ENCODE results near the gene RPS10. TPM values are rescaled to one million over a fixed set of nuclear protein-coding genes. Genes with fewer than 3 reads are reported as not detected.
"Not testable (repeated sequence)": the region's sequence is repeated elsewhere in the genome, so short reads cannot be mapped to it uniquely, and the experiment has no call there.

The RPS10 gene
- total RNA-seq, 1 donor from 2014 or later = 2,903 TPM

DNA sequence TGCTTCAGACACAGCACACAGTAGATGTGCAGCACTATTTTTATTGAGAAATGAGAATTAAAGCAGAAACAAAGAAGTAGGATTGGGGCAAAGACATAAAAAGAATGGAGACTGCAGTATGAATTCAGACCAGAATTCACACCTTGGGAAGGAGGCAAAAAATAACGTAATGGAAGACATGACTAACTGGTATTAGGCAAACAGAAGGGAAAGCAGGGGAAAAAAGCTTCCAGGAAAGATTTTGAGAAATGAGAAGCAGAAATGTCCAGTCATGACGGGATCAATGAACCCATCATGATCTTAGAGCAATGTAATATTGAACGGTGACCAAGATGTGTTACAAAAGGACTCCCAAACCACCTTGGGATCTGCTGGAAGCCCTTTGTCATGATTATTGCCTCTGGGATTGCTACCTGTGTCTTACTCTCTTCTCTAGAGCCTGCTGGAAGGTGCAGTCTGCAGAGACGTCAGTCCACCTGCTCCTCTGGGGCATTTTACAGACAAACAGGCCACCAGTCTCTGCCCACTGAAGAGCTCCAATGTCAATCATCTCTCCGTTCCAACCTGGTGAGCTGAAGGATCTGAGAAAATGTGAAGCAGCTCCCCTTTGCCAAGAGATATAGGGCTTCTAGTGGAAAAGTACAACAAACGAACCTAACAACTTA lies 42.1 kb downstream of the RPS10 start:
- DNase-seq (no peak), ATAC-seq (ENCODE audit: low read depth) (no peak)
- Mint-ChIP-seq H3K27me3 (no peaks in the 10 kb centered on the region), H3K36me3 (ENCODE audit: low read depth) (peaks cover 7% of the 10 kb centered on the region), H3K4me3 (no peak overlapping the region), H3K9me3 (no peaks in the 10 kb centered on the region), H3K27ac (peak overlapping the region; percentile 65), H3K4me1 (peaks cover 54% of the 10 kb centered on the region)
- intact Hi-C loops (cut with micrococcal nuclease) = no loop called here
- TF ChIP-seq, protein P1, sequence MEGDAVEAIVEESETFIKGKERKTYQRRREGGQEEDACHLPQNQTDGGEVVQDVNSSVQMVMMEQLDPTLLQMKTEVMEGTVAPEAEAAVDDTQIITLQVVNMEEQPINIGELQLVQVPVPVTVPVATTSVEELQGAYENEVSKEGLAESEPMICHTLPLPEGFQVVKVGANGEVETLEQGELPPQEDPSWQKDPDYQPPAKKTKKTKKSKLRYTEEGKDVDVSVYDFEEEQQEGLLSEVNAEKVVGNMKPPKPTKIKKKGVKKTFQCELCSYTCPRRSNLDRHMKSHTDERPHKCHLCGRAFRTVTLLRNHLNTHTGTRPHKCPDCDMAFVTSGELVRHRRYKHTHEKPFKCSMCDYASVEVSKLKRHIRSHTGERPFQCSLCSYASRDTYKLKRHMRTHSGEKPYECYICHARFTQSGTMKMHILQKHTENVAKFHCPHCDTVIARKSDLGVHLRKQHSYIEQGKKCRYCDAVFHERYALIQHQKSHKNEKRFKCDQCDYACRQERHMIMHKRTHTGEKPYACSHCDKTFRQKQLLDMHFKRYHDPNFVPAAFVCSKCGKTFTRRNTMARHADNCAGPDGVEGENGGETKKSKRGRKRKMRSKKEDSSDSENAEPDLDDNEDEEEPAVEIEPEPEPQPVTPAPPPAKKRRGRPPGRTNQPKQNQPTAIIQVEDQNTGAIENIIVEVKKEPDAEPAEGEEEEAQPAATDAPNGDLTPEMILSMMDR (IDR thresholded peaks at IDR 0.05) = no peak
- CTCF ChIA-PET = interaction anchor here (1.7 kb wide), 1 partner anchor 31 kb away, joined by 7 read pairs; no protein-coding TSS in a partner anchor
- POLR2A ChIA-PET = interaction anchor here (1.1 to 1.3 kb wide), 2 partner anchors 134 to 147 kb away, joined by 3 read pairs; partner anchors contain the start of gene HMGA1

DNA sequence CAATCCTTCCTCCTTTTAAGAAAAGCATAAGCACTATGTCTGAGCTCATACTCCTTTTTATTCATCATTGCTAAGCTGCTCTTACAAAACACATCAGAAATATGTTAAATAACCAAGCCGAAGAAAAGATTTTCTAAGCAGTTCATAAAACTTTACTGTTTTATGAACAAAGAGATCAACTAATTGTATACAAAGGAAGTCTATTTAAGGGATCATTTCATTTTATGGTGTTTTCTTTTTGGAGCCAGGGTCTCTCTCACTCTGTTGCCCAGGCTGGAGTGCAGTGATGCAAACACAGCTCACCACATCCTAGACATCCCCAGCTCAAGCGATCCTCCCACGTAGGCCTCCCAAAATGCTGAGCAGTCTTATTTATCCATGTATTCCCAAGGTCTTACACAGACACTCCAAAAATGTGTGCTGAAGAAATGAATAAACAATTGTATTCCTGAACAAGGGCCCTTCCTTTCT lies 42.7 kb downstream of the RPS10 start:
- Mint-ChIP-seq H3K9me3 (no peaks in the 10 kb centered on the region), H3K36me3 (ENCODE audit: low read depth) (peaks cover 9% of the 10 kb centered on the region), H3K27ac (peak overlapping the region; percentile 65), H3K4me3 (no peak overlapping the region), H3K27me3 (no peaks in the 10 kb centered on the region), H3K4me1 (peaks cover 55% of the 10 kb centered on the region)
- intact Hi-C loops (cut with micrococcal nuclease) = no loop called here
- POLR2A ChIA-PET = interaction anchor here (1.3 kb wide), 1 partner anchor 147 kb away, joined by 3 read pairs; the partner anchor contains the start of gene HMGA1
- no peak for DNase-seq
- no peak for ATAC-seq (ENCODE audit: low read depth)
- CTCF ChIA-PET = interaction anchor here (1.7 kb wide), 1 partner anchor 32 kb away, joined by 7 read pairs; no protein-coding TSS in a partner anchor
- TF ChIP-seq, protein P1 (IDR thresholded peaks at IDR 0.05) = no peak

DNA sequence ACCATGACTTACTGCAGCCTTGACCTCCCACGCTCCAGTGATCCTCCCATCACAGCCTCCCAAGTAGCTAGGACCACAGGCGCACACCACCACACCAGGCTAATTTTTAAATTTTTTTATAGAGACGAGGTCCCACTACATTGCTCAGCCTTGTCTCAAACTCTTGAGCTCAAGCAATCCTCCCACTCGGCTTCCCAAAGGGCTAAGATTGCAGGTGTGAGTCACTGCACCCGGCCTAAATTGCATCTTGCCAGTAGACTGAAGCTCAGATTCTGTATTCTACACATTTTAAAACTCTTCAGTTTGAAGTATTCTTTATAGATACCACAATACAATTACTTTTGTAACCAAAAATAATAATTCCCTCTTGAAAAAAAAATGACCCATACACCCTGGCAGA lies 44.8 kb downstream of the RPS10 start:
- CTCF ChIA-PET = interaction anchor here (0.7 kb wide), 1 partner anchor 136 kb away, joined by 3 read pairs; no protein-coding TSS in a partner anchor
- DNase-seq = no peak
- intact Hi-C loops (cut with micrococcal nuclease) = no loop called here
- no peak overlapping the region for H3K27ac Mint-ChIP-seq
- H3K4me1 Mint-ChIP-seq = peaks cover 42% of the 10 kb centered on the region
- peaks cover 12% of the 10 kb centered on the region for H3K36me3 Mint-ChIP-seq (ENCODE audit: low read depth)
- H3K4me3 Mint-ChIP-seq = no peak overlapping the region
- POLR2A ChIA-PET = no interaction called here
- H3K9me3 Mint-ChIP-seq = no peaks in the 10 kb centered on the region
- ATAC-seq (ENCODE audit: low read depth) = no peak
- H3K27me3 Mint-ChIP-seq = no peaks in the 10 kb centered on the region
- TF ChIP-seq, protein P1 (IDR thresholded peaks at IDR 0.05) = no peak

DNA sequence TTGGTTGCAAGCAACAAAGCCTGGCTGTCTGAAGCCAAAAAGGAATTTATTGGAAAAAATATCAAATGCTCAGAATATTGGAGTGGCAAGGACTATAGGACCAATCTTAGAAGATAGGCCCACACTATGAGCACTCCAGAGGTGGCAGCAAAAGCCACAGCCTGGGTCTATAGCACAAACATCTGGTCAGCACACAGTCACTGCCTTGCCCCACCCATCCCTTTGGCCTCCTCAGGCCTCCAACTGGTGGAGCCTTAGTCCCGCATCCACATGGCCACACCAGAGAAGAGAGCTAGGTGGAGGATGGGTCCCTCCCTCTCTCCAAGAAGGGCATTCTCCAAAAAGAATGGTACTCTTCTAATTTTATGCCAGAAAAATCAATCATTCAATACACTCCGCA lies 47.4 kb downstream of the RPS10 start:
- ChIA-PET POLR2A (no interaction called here), CTCF (no interaction called here)
- peaks cover 8% of the 10 kb centered on the region for H3K36me3 Mint-ChIP-seq (ENCODE audit: low read depth)
- intact Hi-C loops (cut with micrococcal nuclease) = no loop called here
- no peak overlapping the region for H3K4me3 Mint-ChIP-seq
- H3K9me3 Mint-ChIP-seq = no peaks in the 10 kb centered on the region
- H3K27ac Mint-ChIP-seq = no peak overlapping the region
- no peaks in the 10 kb centered on the region for H3K27me3 Mint-ChIP-seq
- TF ChIP-seq, protein P1 (IDR thresholded peaks at IDR 0.05) = no peak
- DNase-seq = no peak
- H3K4me1 Mint-ChIP-seq = peaks cover 24% of the 10 kb centered on the region
- no peak for ATAC-seq (ENCODE audit: low read depth)

DNA sequence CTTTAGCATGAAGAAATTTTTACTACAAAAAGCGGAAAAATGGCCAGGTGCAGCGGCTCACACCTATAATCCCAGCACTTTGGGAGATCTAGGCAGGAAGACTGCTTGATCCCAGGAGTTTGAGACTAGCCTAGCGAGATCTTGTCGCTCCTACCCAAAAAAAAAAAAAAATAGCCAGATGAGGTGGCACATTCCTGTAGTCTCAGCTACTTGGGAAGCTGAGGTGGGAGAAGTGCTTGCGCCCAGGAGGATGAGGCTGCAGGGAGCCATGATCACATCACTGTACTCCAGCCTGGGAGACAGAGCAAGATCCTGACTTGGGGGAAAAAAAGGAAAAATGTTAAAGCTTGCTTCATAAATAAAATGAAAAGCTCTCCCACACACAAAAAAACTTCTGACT lies 47.9 kb downstream of the RPS10 start:
- Mint-ChIP-seq H3K9me3 (no peaks in the 10 kb centered on the region), H3K27ac (no peak overlapping the region), H3K27me3 (no peaks in the 10 kb centered on the region), H3K36me3 (ENCODE audit: low read depth) (peaks cover 8% of the 10 kb centered on the region), H3K4me1 (peaks cover 22% of the 10 kb centered on the region), H3K4me3 (no peak overlapping the region)
- intact Hi-C loops (cut with micrococcal nuclease) = no loop called here
- TF ChIP-seq, protein P1 (IDR thresholded peaks at IDR 0.05) = no peak
- CTCF ChIA-PET = no interaction called here
- POLR2A ChIA-PET = no interaction called here
- ATAC-seq (ENCODE audit: low read depth) = no peak
- no peak for DNase-seq

DNA sequence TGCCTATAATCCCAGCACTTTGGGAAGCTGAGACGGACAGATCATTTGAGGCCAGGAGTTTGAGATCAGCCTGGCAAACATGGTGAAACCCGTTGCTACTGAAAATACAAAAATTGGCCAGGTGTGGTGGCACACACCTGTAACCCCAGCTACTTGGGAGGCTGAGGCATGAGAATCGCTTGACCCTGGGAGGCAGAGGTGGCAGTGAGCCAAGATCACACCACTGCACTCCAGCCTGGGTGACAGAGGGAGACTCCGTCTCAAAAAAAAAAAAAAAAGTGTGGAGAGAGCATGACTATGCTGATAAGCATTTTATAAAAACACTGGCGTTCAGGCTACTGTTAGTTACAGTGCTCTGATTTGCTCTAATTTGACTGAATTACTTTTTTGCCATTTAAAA lies 48.3 kb downstream of the RPS10 start:
- intact Hi-C loops (cut with micrococcal nuclease); H3K4me3 Mint-ChIP-seq; CTCF ChIA-PET; H3K27ac Mint-ChIP-seq; H3K9me3 Mint-ChIP-seq; DNase-seq; H3K36me3 Mint-ChIP-seq (ENCODE audit: low read depth); POLR2A ChIA-PET; ATAC-seq (ENCODE audit: low read depth); H3K27me3 Mint-ChIP-seq: not testable (repeated sequence)
- peaks cover 21% of the 10 kb centered on the region for H3K4me1 Mint-ChIP-seq

Data from activated B cell treated with CpG ODN at 0.5 μM for 24 hours (primary cell).